A549 (cell line): ENCODE data around the gene ZSCAN10. TPM values are rescaled to one million over a fixed set of nuclear protein-coding genes. Genes with fewer than 3 reads are reported as not detected.
A peak's percentile ranks its signal among the peaks of the same experiment; 100 is the strongest.
"Not testable (repeated sequence)": the region's sequence is repeated elsewhere in the genome, so short reads cannot be mapped to it uniquely, and the experiment has no call there.

ENCODE experiments used
- ATAC-seq, 2 experiments: fragments of 200-7000 bp in 1 of 2; fragments of >200 bp in 1 of 2; cut with Nextera tagmentation in 1 of 2; cut with Tn5 transposase in 1 of 2; 3 replicates each; pipeline versions ENCODE4 v1.8.0 to v1.9.1; 2018 to 2020; ENCODE audit warnings: mild to moderate bottlenecking in 1 of 2, moderate library complexity in 1 of 2
- CTCF ChIA-PET: fragments of 300-600 bp; sonication (Branson Sonifier 250); formaldehyde crosslinking; extraction: SDS; loops from one replicate; lab custom pipeline; 2021; ENCODE audit warnings: antibody characterized with exemption, inconsistent platforms; lab: Yijun Ruan, JAX
- POLR2A ChIA-PET: fragments of 350-600 bp; formaldehyde crosslinking; extraction: SDS; loops from one replicate; lab custom pipeline; 2021; ENCODE audit warnings: antibody characterized with exemption, inconsistent platforms; lab: Yijun Ruan, JAX
- DNase-seq, 2 experiments: peaks; one replicate each; pipeline versions ENCODE4 v3.0.0 to v3.0.0-alpha.2; 2011 to 2016; ENCODE audit warnings: low read depth in 1 of 2, low spot score in 1 of 2
- FAIRE-seq: peaks from 2 replicates; lab custom pipeline; 2011; peaks lifted over from hg19 to GRCh38; lab: Jason Lieb, UNC
- H3K27ac ChIP-seq, 2 experiments: fragments of >200 bp; sonication (Bioruptor Twin); formaldehyde crosslinking; 3 replicates each; pipeline ENCODE4 v1.5.1; 2016 to 2017
- H3K4me1 ChIP-seq: fragments of >200 bp; sonication (Bioruptor Twin); formaldehyde crosslinking; 3 replicates; pipeline ENCODE4 v1.6.1; 2016
- H3K4me2 ChIP-seq: fragments of >200 bp; sonication (Bioruptor Twin); formaldehyde crosslinking; 3 replicates; pipeline ENCODE4 v1.6.1; 2016
- H3K4me3 ChIP-seq: fragments of >200 bp; sonication (Bioruptor Twin); formaldehyde crosslinking; 3 replicates; pipeline ENCODE4 v1.5.1; 2016
- H3K9me3 ChIP-seq: fragments of >200 bp; sonication (Bioruptor Twin); formaldehyde crosslinking; 3 replicates; pipeline ENCODE4 v1.6.1; 2016
- ATOH8 ChIP-seq: fragments of 250-450 bp; sonication (Bioruptor Pico); IDR thresholded peaks from 2 replicates; pipeline ENCODE4 v1.5.0; 2020; ENCODE audit warnings: low read depth, mild to moderate bottlenecking, moderate library complexity
- BCL3 ChIP-seq: fragments of >200 bp; sonication (Bioruptor Twin); formaldehyde crosslinking; IDR thresholded peaks from 3 replicates; pipeline ENCODE4 v1.6.1; 2016
- CBX2 ChIP-seq: fragments of 200-600 bp; sonication (generic); IDR thresholded peaks from 2 replicates; pipeline ENCODE4 v1.6.1; 2016; ENCODE audit warnings: low read depth, mild to moderate bottlenecking, borderline replicate concordance
- CHD4 ChIP-seq: fragments of 200-600 bp; sonication (generic); IDR thresholded peaks from 2 replicates; pipeline ENCODE4 v1.6.1; 2016; ENCODE audit warnings: antibody characterized with exemption, mild to moderate bottlenecking, borderline replicate concordance
- EHMT2 ChIP-seq: fragments of 200-600 bp; sonication (generic); IDR thresholded peaks from 2 replicates; pipeline ENCODE4 v1.6.1; 2016; ENCODE audit warnings: antibody characterized with exemption, low read depth, mild to moderate bottlenecking, moderate library complexity
- HOXB13 ChIP-seq: fragments of 250-450 bp; sonication (Bioruptor Pico); IDR thresholded peaks from 2 replicates; pipeline ENCODE4 v1.5.0; 2020; ENCODE audit warnings: low read depth, mild to moderate bottlenecking, moderate library complexity
- HOXB5 ChIP-seq: fragments of 250-450 bp; sonication (Bioruptor Pico); IDR thresholded peaks from 2 replicates; pipeline ENCODE4 v1.5.0; 2020; ENCODE audit warnings: mild to moderate bottlenecking, moderate library complexity
- JUN ChIP-seq, 2 experiments: fragments of >200 bp; sonication (Bioruptor Twin); formaldehyde crosslinking; IDR thresholded peaks; 2 replicates in 1 of 2; 3 replicates in 1 of 2; pipeline ENCODE4 v1.6.1; 2016 to 2017
- JUNB ChIP-seq: fragments of >200 bp; sonication (Bioruptor Twin); formaldehyde crosslinking; IDR thresholded peaks from 2 replicates; pipeline ENCODE4 v1.6.1; 2016
- KDM1A ChIP-seq: fragments of 200-600 bp; sonication (generic); IDR thresholded peaks from 2 replicates; pipeline ENCODE4 v1.6.1; 2016; ENCODE audit warnings: low read depth, mild to moderate bottlenecking
- MAX ChIP-seq: IDR thresholded peaks from 2 replicates; pipeline ENCODE4 v1.6.1; 2012
- NFE2L2 ChIP-seq: fragments of 150-350 bp; conservative IDR thresholded peaks from 2 replicates; pipeline ENCODE4 v1.6.1; 2014; ENCODE audit warnings: low read length
- RFX5 ChIP-seq: fragments of 450-650 bp; IDR thresholded peaks from 2 replicates; pipeline ENCODE4 v1.7.1; 2014; ENCODE audit warnings: antibody characterized with exemption, mild to moderate bottlenecking, moderate library complexity
- SREBF2 ChIP-seq: fragments of 450-650 bp; IDR thresholded peaks from 2 replicates; pipeline ENCODE4 v1.6.1; 2014; ENCODE audit warnings: mild to moderate bottlenecking, moderate library complexity
- ZC3H11A ChIP-seq: fragments of 450-650 bp; IDR thresholded peaks from 2 replicates; pipeline ENCODE4 v1.6.1; 2014; ENCODE audit warnings: antibody characterized with exemption, mild to moderate bottlenecking
- WGBS: methylation state at CpG from one replicate; pipeline ENCODE4 v1.1.6; 2017; ENCODE audit errors: missing lambda C conversion rate; 5-methylcytosine and 5-hydroxymethylcytosine counted together
- polyA plus RNA-seq, 4 experiments: library from polyadenylated mRNA; depleted of rRNA in 3 of 4; stranded (reverse); fragments of >200 nt; fragmentation: RNase III in 1 of 4; extraction: RNeasy Plus Mini Kit Qiagen cat#74134 plus additional on column Dnase treatment in 1 of 4; gene quantifications; 2 replicates in 3 of 4; 3 replicates in 1 of 4; pipeline ENCODE4 v1.2.3, GENCODE V29; 2011 to 2017

ZSCAN10 gene
- polyA plus RNA-seq, 2 of the 4 experiments (the other 2 are of a cell fraction), result 0.08 TPM; not detected in 1

- no peak overlapping the region for H3K27ac ChIP-seq
Observed at GRCh38 chr16:3074860-3075522, 24.1 kb downstream of the ZSCAN10 start.

GRCh38 chr16:3073448-3073847, 25.6 kb downstream of the ZSCAN10 start:
- Histone ChIP-seq H3K9me3 (no peaks in the 10 kb centered on the region), H3K4me3 (no peak overlapping the region), H3K4me1 (no peaks in the 10 kb centered on the region), H3K4me2 (no peak overlapping the region), H3K27ac (no peak overlapping the region)
- 66% methylated on average over 7 of the region's 7 CpGs for WGBS
- ATAC-seq, result no peak; a peak in 1 of 6 replicates
- FAIRE-seq, result no peak
- ChIA-PET POLR2A (no interaction called here), CTCF (no interaction called here)
- TF ChIP-seq ZC3H11A, result no peak
- TF ChIP-seq CHD4, result no peak
- TF ChIP-seq BCL3, result no peak
- TF ChIP-seq KDM1A, result no peak
- no peak for TF ChIP-seq MAX
- TF ChIP-seq CBX2, result no peak
- TF ChIP-seq NFE2L2, result no peak
- TF ChIP-seq ATOH8 (CRISPR knock-in tag), result no peak
- TF ChIP-seq JUN (IDR thresholded peaks at IDR 0.05), result no peak
- no peak for TF ChIP-seq JUNB
- TF ChIP-seq SREBF2, result no peak
- TF ChIP-seq, all 56 proteins: peak for 0
- no peak for DNase-seq

More at GRCh38 chr16:3074860-3075522, 24.1 kb downstream of the ZSCAN10 start:
- Histone ChIP-seq H3K4me2 (no peak overlapping the region), H3K4me1 (no peaks in the 10 kb centered on the region), H3K9me3 (no peaks in the 10 kb centered on the region), H3K4me3 (no peak overlapping the region)
- TF ChIP-seq HOXB5 (CRISPR knock-in tag) (no peak), NFE2L2 (no peak)
- ATAC-seq, result no peak
- DNase-seq, result no peak
- POLR2A ChIA-PET, result no interaction called here
- CTCF ChIA-PET, result interaction anchor here (1.1 to 4.0 kb wide), 2 partner anchors 16 to 44 kb away, joined by 3 to 29 read pairs; no protein-coding TSS in a partner anchor
- FAIRE-seq, result no peak
- 36% methylated on average over 9 of the region's 9 CpGs for WGBS

- H3K4me1 ChIP-seq, H3K4me2 ChIP-seq, H3K27ac ChIP-seq, H3K9me3 ChIP-seq, FAIRE-seq, DNase-seq, H3K4me3 ChIP-seq, POLR2A ChIA-PET, CTCF ChIA-PET: not testable (repeated sequence)
- peak; percentile 11 to 29; a peak in 2 of 6 replicates for ATAC-seq
- 89% methylated on average over 4 of the region's 18 CpGs for WGBS
Observed at GRCh38 chr16:3072576-3073263, 26.4 kb downstream of the ZSCAN10 start.

GRCh38 chr16:3072148-3072547, 26.9 kb downstream of the ZSCAN10 start:
- H3K4me3 ChIP-seq, H3K27ac ChIP-seq, H3K4me2 ChIP-seq, DNase-seq, H3K9me3 ChIP-seq, CTCF ChIA-PET, FAIRE-seq, H3K4me1 ChIP-seq, POLR2A ChIA-PET: not testable (repeated sequence)
- ATAC-seq, result peak; percentile 13 to 37; a peak in 1 of 6 replicates
- WGBS, result 59% methylated on average over 4 of the region's 4 CpGs

GRCh38 chr16:3071655-3072054, 27.4 kb downstream of the ZSCAN10 start:
- CTCF ChIA-PET, result interaction anchor here (1.0 to 1.5 kb wide), 2 partner anchors 12 to 58 kb away, joined by 3 to 8 read pairs; no protein-coding TSS in a partner anchor

More at GRCh38 chr16:3071655-3072054, 27.4 kb downstream of the ZSCAN10 start:
- no peak for TF ChIP-seq RFX5
- TF ChIP-seq HOXB13 (CRISPR knock-in tag), result no peak
- no peak for TF ChIP-seq EHMT2
- H3K4me1 ChIP-seq, result no peaks in the 10 kb centered on the region
- DNase-seq, result no peak
- ATAC-seq, result no peak
- 77% methylated on average over 7 of the region's 7 CpGs for WGBS
- no peak overlapping the region for H3K4me3 ChIP-seq
- H3K27ac ChIP-seq, result no peak overlapping the region
- H3K4me2 ChIP-seq, result no peak overlapping the region
- FAIRE-seq, result no peak
- POLR2A ChIA-PET, result no interaction called here
- H3K9me3 ChIP-seq, result no peaks in the 10 kb centered on the region
